GOT3 (cell line): ENCODE measurements around the gene GULP1.
"Not testable (repeated sequence)": the region's sequence is repeated elsewhere in the genome, so short reads cannot be mapped to it uniquely, and the experiment has no call there.

Source experiments
- DNase-seq: peaks from one replicate; lab custom pipeline; 2025; ENCODE audit warnings: mixed read lengths; lab: John Stamatoyannopoulos, UW

The GULP1 gene

GRCh38 chr2:188527581-188527993 lies 235.9 kb downstream of the GULP1 start:
- no peak for DNase-seq

GRCh38 chr2:188529710-188530109 lies 238.0 kb downstream of the GULP1 start:
- no peak for DNase-seq

- no peak for DNase-seq
Observed at GRCh38 chr2:188534875-188535274, 243.2 kb downstream of the GULP1 start.

GRCh38 chr2:188551671-188552070 lies 260.0 kb downstream of the GULP1 start:
- DNase-seq, result no peak

GRCh38 chr2:188557081-188557480 lies 265.4 kb downstream of the GULP1 start:
- DNase-seq, result no peak

GRCh38 chr2:188559455-188559854 lies 267.8 kb downstream of the GULP1 start:
- not testable (repeated sequence) for DNase-seq

- no peak for DNase-seq
Observed at GRCh38 chr2:188561473-188561979, 269.9 kb downstream of the GULP1 start.

GRCh38 chr2:188569431-188570165 lies 277.9 kb downstream of the GULP1 start:
- DNase-seq, result no peak

- no peak for DNase-seq
Observed at GRCh38 chr2:188570370-188570769, 278.7 kb downstream of the GULP1 start.

- no peak for DNase-seq
Observed at GRCh38 chr2:188571543-188572303, 280.0 kb downstream of the GULP1 start.

GRCh38 chr2:188572592-188572991 lies 280.9 kb downstream of the GULP1 start:
- no peak for DNase-seq

- no peak for DNase-seq
Observed at GRCh38 chr2:188573453-188573852, 281.8 kb downstream of the GULP1 start.

- no peak for DNase-seq
Observed at GRCh38 chr2:188576006-188576405, 284.3 kb downstream of the GULP1 start.

GRCh38 chr2:188576651-188577050 lies 285.0 kb downstream of the GULP1 start:
- DNase-seq, result no peak

GRCh38 chr2:188577231-188577630 lies 285.6 kb downstream of the GULP1 start:
- DNase-seq, result no peak

GRCh38 chr2:188580738-188581137 lies 289.1 kb downstream of the GULP1 start:
- DNase-seq, result no peak

- DNase-seq, result no peak
Observed at GRCh38 chr2:188582211-188582610, 290.5 kb downstream of the GULP1 start.

GRCh38 chr2:188588235-188588634 lies 296.6 kb downstream of the GULP1 start:
- DNase-seq, result no peak

- DNase-seq, result no peak
Observed at GRCh38 chr2:188596054-188596453, 304.4 kb downstream of the GULP1 start.

GRCh38 chr2:188598551-188598950 lies 306.9 kb downstream of the GULP1 start:
- no peak for DNase-seq

GRCh38 chr2:188599140-188599539 lies 307.5 kb downstream of the GULP1 start:
- no peak for DNase-seq

GRCh38 chr2:188600536-188601210 lies 309.0 kb downstream of the GULP1 start:
- DNase-seq, result no peak

- DNase-seq, result no peak
Observed at GRCh38 chr2:188601391-188601790, 309.7 kb downstream of the GULP1 start.
